Measurements from ENCODE around the gene PRKCE.

The PRKCE gene

GRCh38 chr2:45746888-45747287, 95.4 kb downstream of the PRKCE start:
- Histone ChIP-seq H3K9ac (ENCODE audit: low read depth in 1 of 2, low read length in 2 of 2) (no peak overlapping the region), H3K27ac (ENCODE audit: low read depth, low read length) (no peak overlapping the region), H3K4me1 (ENCODE audit: control insufficient read depth in 1 of 2, insufficient read depth in 2 of 2, low read length in 2 of 2) (peaks cover 5 to 12% of the 10 kb centered on the region in 2 donors), H3K27me3 (ENCODE audit: control insufficient read depth in 1 of 2, insufficient read depth in 2 of 2, low read length in 2 of 2) (no peaks in the 10 kb centered on the region), H3K9me3 (ENCODE audit: control insufficient read depth in 1 of 2, low read length in 2 of 2) (peaks cover 0 to 4% of the 10 kb centered on the region in 2 donors), H3K4me3 (ENCODE audit: low read depth in 1 of 2, low read length in 2 of 2) (no peak overlapping the region), H3K36me3 (ENCODE audit: control insufficient read depth in 1 of 2, insufficient read depth in 2 of 2, low read length in 2 of 2) (no peaks in the 10 kb centered on the region)

- H3K36me3 ChIP-seq (ENCODE audit: control insufficient read depth in 1 of 2, insufficient read depth in 2 of 2, low read length in 2 of 2): no peaks in the 10 kb centered on the region
These were observed 95.9 kb downstream of the PRKCE start for GRCh38 chr2:45747363-45747762.

GRCh38 chr2:45748239-45748638, 96.8 kb downstream of the PRKCE start:
- Histone ChIP-seq H3K4me1 (ENCODE audit: control insufficient read depth in 1 of 2, insufficient read depth in 2 of 2, low read length in 2 of 2) (peaks cover 4 to 9% of the 10 kb centered on the region in 2 donors), H3K27ac (ENCODE audit: low read depth, low read length) (no peak overlapping the region), H3K9me3 (ENCODE audit: control insufficient read depth in 1 of 2, low read length in 2 of 2) (peaks cover 0 to 4% of the 10 kb centered on the region in 2 donors), H3K9ac (ENCODE audit: low read depth in 1 of 2, low read length in 2 of 2) (no peak overlapping the region), H3K27me3 (ENCODE audit: control insufficient read depth in 1 of 2, insufficient read depth in 2 of 2, low read length in 2 of 2) (no peaks in the 10 kb centered on the region), H3K4me3 (ENCODE audit: low read depth in 1 of 2, low read length in 2 of 2) (no peak overlapping the region), H3K36me3 (ENCODE audit: control insufficient read depth in 1 of 2, insufficient read depth in 2 of 2, low read length in 2 of 2) (no peaks in the 10 kb centered on the region)

More at GRCh38 chr2:45747363-45747762, 95.9 kb downstream of the PRKCE start:
- H3K9ac ChIP-seq (ENCODE audit: low read depth in 1 of 2, low read length in 2 of 2): no peak overlapping the region
- H3K27me3 ChIP-seq (ENCODE audit: control insufficient read depth in 1 of 2, insufficient read depth in 2 of 2, low read length in 2 of 2): no peaks in the 10 kb centered on the region
- no peak overlapping the region for H3K27ac ChIP-seq (ENCODE audit: low read depth, low read length)
- peaks cover 0 to 4% of the 10 kb centered on the region in 2 donors for H3K9me3 ChIP-seq (ENCODE audit: control insufficient read depth in 1 of 2, low read length in 2 of 2)
- H3K4me3 ChIP-seq (ENCODE audit: low read depth in 1 of 2, low read length in 2 of 2): no peak overlapping the region
- peaks cover 5 to 11% of the 10 kb centered on the region in 2 donors for H3K4me1 ChIP-seq (ENCODE audit: control insufficient read depth in 1 of 2, insufficient read depth in 2 of 2, low read length in 2 of 2)

GRCh38 chr2:45750001-45750400, 98.5 kb downstream of the PRKCE start:
- no peak overlapping the region for H3K9ac ChIP-seq (ENCODE audit: low read depth in 1 of 2, low read length in 2 of 2)
- no peak overlapping the region for H3K4me3 ChIP-seq (ENCODE audit: low read depth in 1 of 2, low read length in 2 of 2)
- H3K27ac ChIP-seq (ENCODE audit: low read depth, low read length): no peak overlapping the region
- H3K36me3 ChIP-seq (ENCODE audit: control insufficient read depth in 1 of 2, insufficient read depth in 2 of 2, low read length in 2 of 2): no peaks in the 10 kb centered on the region
- H3K27me3 ChIP-seq (ENCODE audit: control insufficient read depth in 1 of 2, insufficient read depth in 2 of 2, low read length in 2 of 2): no peaks in the 10 kb centered on the region
- H3K9me3 ChIP-seq (ENCODE audit: control insufficient read depth in 1 of 2, low read length in 2 of 2): peaks cover 0 to 4% of the 10 kb centered on the region in 2 donors
- H3K4me1 ChIP-seq (ENCODE audit: control insufficient read depth in 1 of 2, insufficient read depth in 2 of 2, low read length in 2 of 2): peaks cover 0 to 7% of the 10 kb centered on the region in 2 donors

GRCh38 chr2:45750484-45750883, 99.0 kb downstream of the PRKCE start:
- Histone ChIP-seq H3K9ac (ENCODE audit: low read depth in 1 of 2, low read length in 2 of 2) (no peak overlapping the region), H3K4me3 (ENCODE audit: low read depth in 1 of 2, low read length in 2 of 2) (no peak overlapping the region), H3K4me1 (ENCODE audit: control insufficient read depth in 1 of 2, insufficient read depth in 2 of 2, low read length in 2 of 2) (peaks cover 0 to 2% of the 10 kb centered on the region in 2 donors), H3K27me3 (ENCODE audit: control insufficient read depth in 1 of 2, insufficient read depth in 2 of 2, low read length in 2 of 2) (no peaks in the 10 kb centered on the region), H3K36me3 (ENCODE audit: control insufficient read depth in 1 of 2, insufficient read depth in 2 of 2, low read length in 2 of 2) (no peaks in the 10 kb centered on the region), H3K9me3 (ENCODE audit: control insufficient read depth in 1 of 2, low read length in 2 of 2) (peaks cover 0 to 4% of the 10 kb centered on the region in 2 donors), H3K27ac (ENCODE audit: low read depth, low read length) (no peak overlapping the region)

GRCh38 chr2:45753381-45753780, 101.9 kb downstream of the PRKCE start:
- no peaks in the 10 kb centered on the region for H3K27me3 ChIP-seq (ENCODE audit: control insufficient read depth in 1 of 2, insufficient read depth in 2 of 2, low read length in 2 of 2)
- H3K9me3 ChIP-seq (ENCODE audit: control insufficient read depth in 1 of 2, low read length in 2 of 2): no peaks in the 10 kb centered on the region
- no peaks in the 10 kb centered on the region for H3K4me1 ChIP-seq (ENCODE audit: control insufficient read depth in 1 of 2, insufficient read depth in 2 of 2, low read length in 2 of 2)
- no peak overlapping the region for H3K27ac ChIP-seq (ENCODE audit: low read depth, low read length)
- no peak overlapping the region for H3K4me3 ChIP-seq (ENCODE audit: low read depth in 1 of 2, low read length in 2 of 2)
- H3K9ac ChIP-seq (ENCODE audit: low read depth in 1 of 2, low read length in 2 of 2): no peak overlapping the region
- no peaks in the 10 kb centered on the region for H3K36me3 ChIP-seq (ENCODE audit: control insufficient read depth in 1 of 2, insufficient read depth in 2 of 2, low read length in 2 of 2)

GRCh38 chr2:45754131-45755010, 102.9 kb downstream of the PRKCE start:
- no peaks in the 10 kb centered on the region for H3K36me3 ChIP-seq (ENCODE audit: control insufficient read depth in 1 of 2, insufficient read depth in 2 of 2, low read length in 2 of 2)
- H3K27me3 ChIP-seq (ENCODE audit: control insufficient read depth in 1 of 2, insufficient read depth in 2 of 2, low read length in 2 of 2): no peaks in the 10 kb centered on the region
- H3K4me3 ChIP-seq (ENCODE audit: low read depth in 1 of 2, low read length in 2 of 2): no peak overlapping the region
- no peak overlapping the region for H3K9ac ChIP-seq (ENCODE audit: low read depth in 1 of 2, low read length in 2 of 2)
- H3K4me1 ChIP-seq (ENCODE audit: control insufficient read depth in 1 of 2, insufficient read depth in 2 of 2, low read length in 2 of 2): no peaks in the 10 kb centered on the region
- no peak overlapping the region for H3K27ac ChIP-seq (ENCODE audit: low read depth, low read length)
- H3K9me3 ChIP-seq (ENCODE audit: control insufficient read depth in 1 of 2, low read length in 2 of 2): no peaks in the 10 kb centered on the region

- H3K4me1 ChIP-seq (ENCODE audit: control insufficient read depth in 1 of 2, insufficient read depth in 2 of 2, low read length in 2 of 2): no peaks in the 10 kb centered on the region
- no peak overlapping the region for H3K9ac ChIP-seq (ENCODE audit: low read depth in 1 of 2, low read length in 2 of 2)
- H3K9me3 ChIP-seq (ENCODE audit: control insufficient read depth in 1 of 2, low read length in 2 of 2): no peaks in the 10 kb centered on the region
These were observed 104.3 kb downstream of the PRKCE start for GRCh38 chr2:45755585-45756335.

GRCh38 chr2:45758018-45758417, 106.5 kb downstream of the PRKCE start:
- no peaks in the 10 kb centered on the region for H3K36me3 ChIP-seq (ENCODE audit: control insufficient read depth in 1 of 2, insufficient read depth in 2 of 2, low read length in 2 of 2)
- no peak overlapping the region for H3K27ac ChIP-seq (ENCODE audit: low read depth, low read length)
- no peak overlapping the region for H3K9ac ChIP-seq (ENCODE audit: low read depth in 1 of 2, low read length in 2 of 2)
- no peak overlapping the region for H3K4me3 ChIP-seq (ENCODE audit: low read depth in 1 of 2, low read length in 2 of 2)
- H3K4me1 ChIP-seq (ENCODE audit: control insufficient read depth in 1 of 2, insufficient read depth in 2 of 2, low read length in 2 of 2): no peaks in the 10 kb centered on the region
- no peaks in the 10 kb centered on the region for H3K27me3 ChIP-seq (ENCODE audit: control insufficient read depth in 1 of 2, insufficient read depth in 2 of 2, low read length in 2 of 2)
- no peaks in the 10 kb centered on the region for H3K9me3 ChIP-seq (ENCODE audit: control insufficient read depth in 1 of 2, low read length in 2 of 2)

More at GRCh38 chr2:45755585-45756335, 104.3 kb downstream of the PRKCE start:
- no peaks in the 10 kb centered on the region for H3K36me3 ChIP-seq (ENCODE audit: control insufficient read depth in 1 of 2, insufficient read depth in 2 of 2, low read length in 2 of 2)
- no peak overlapping the region for H3K4me3 ChIP-seq (ENCODE audit: low read depth in 1 of 2, low read length in 2 of 2)
- H3K27me3 ChIP-seq (ENCODE audit: control insufficient read depth in 1 of 2, insufficient read depth in 2 of 2, low read length in 2 of 2): no peaks in the 10 kb centered on the region
- H3K27ac ChIP-seq (ENCODE audit: low read depth, low read length): no peak overlapping the region

- Histone ChIP-seq H3K4me3 (ENCODE audit: low read depth in 1 of 2, low read length in 2 of 2) (no peak overlapping the region), H3K27ac (ENCODE audit: low read depth, low read length) (no peak overlapping the region), H3K4me1 (ENCODE audit: control insufficient read depth in 1 of 2, insufficient read depth in 2 of 2, low read length in 2 of 2) (no peaks in the 10 kb centered on the region), H3K9me3 (ENCODE audit: control insufficient read depth in 1 of 2, low read length in 2 of 2) (no peaks in the 10 kb centered on the region), H3K27me3 (ENCODE audit: control insufficient read depth in 1 of 2, insufficient read depth in 2 of 2, low read length in 2 of 2) (no peaks in the 10 kb centered on the region), H3K9ac (ENCODE audit: low read depth in 1 of 2, low read length in 2 of 2) (no peak overlapping the region), H3K36me3 (ENCODE audit: control insufficient read depth in 1 of 2, insufficient read depth in 2 of 2, low read length in 2 of 2) (no peaks in the 10 kb centered on the region)
These were observed 107.9 kb downstream of the PRKCE start for GRCh38 chr2:45759310-45759851.
